GM13976 (cell line): ENCODE data around the gene ESPN.
"Not testable (repeated sequence)": the region's sequence is repeated elsewhere in the genome, so short reads cannot be mapped to it uniquely, and the experiment has no call there.

Experiments
- DNase-seq: peaks from one replicate; pipeline ENCODE4 v3.0.0; 2012; ENCODE audit warnings: low spot score
- in situ Hi-C: fragments of 300-500 bp; cut with MboI; formaldehyde crosslinking; loops from one replicate; pipeline ENCODE4 v1.12.0; 2022; ENCODE audit warnings: low sequenced_read_pairs, mixed read lengths, inconsistent platforms; ENCODE audit not compliant: unreplicated experiment
- TF ChIP-seq, protein P1 (sequence below): IDR thresholded peaks from 2 replicates; pipeline ENCODE4 v1.5.1; 2012; ENCODE audit warnings: borderline replicate concordance, mild to moderate bottlenecking; ENCODE audit not compliant: insufficient read depth; ENCODE audit errors: extremely low read depth, missing control alignments, control extremely low read depth

Gene ESPN

DNA sequence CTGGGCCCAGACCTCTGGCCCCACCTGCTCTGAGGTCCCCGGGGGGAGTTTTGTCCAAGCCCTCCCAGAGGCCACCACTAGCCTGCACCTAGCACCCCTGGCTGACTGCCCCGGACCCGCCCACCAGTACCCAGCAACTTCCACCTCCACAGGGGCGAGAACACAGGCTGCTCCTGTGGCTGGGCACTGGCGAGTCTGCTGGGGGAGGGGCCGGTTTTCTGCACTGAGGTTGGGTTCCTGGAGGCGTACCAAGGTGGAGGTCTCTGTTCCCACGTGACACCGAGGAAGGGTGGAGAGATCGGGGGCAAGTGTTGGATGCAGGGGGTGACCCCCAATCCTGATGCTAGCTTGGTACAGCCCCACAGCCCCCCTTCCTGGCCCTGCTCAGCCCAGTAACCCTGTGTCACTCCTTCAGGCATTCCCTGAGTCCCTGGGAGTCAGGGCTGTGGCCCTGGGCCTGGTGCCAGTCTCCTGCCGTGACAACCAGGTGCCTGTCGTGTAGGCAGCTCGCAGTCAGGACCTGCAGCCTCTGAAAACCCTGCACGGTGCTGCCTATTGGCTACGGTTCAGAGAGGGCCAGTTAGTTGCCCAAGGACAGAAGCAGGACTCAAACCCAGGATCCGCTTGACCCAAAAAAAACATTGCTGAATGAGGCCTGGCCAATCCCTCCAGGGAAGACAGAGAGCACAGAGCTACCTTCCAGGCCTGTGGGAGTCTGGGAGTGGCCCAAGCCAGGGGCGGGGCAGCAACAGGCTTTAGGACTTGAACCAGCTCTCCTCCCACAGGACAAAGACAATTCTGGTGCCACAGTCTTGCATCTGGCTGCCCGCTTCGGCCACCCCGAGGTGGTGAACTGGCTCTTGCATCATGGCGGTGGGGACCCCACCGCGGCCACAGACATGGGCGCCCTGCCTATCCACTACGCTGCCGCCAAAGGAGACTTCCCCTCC lies 3.1 kb downstream of the ESPN start:
- no peak for DNase-seq
- TF ChIP-seq, protein P1, sequence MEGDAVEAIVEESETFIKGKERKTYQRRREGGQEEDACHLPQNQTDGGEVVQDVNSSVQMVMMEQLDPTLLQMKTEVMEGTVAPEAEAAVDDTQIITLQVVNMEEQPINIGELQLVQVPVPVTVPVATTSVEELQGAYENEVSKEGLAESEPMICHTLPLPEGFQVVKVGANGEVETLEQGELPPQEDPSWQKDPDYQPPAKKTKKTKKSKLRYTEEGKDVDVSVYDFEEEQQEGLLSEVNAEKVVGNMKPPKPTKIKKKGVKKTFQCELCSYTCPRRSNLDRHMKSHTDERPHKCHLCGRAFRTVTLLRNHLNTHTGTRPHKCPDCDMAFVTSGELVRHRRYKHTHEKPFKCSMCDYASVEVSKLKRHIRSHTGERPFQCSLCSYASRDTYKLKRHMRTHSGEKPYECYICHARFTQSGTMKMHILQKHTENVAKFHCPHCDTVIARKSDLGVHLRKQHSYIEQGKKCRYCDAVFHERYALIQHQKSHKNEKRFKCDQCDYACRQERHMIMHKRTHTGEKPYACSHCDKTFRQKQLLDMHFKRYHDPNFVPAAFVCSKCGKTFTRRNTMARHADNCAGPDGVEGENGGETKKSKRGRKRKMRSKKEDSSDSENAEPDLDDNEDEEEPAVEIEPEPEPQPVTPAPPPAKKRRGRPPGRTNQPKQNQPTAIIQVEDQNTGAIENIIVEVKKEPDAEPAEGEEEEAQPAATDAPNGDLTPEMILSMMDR: no peak
- in situ Hi-C loops: no loop called here

GRCh38 chr1:6428453-6428852 lies 3.9 kb downstream of the ESPN start:
- DNase-seq, in situ Hi-C loops: not testable (repeated sequence)

GRCh38 chr1:6429660-6430411 lies 5.3 kb downstream of the ESPN start:
- DNase-seq, in situ Hi-C loops: not testable (repeated sequence)

GRCh38 chr1:6431645-6432579 lies 7.3 kb downstream of the ESPN start:
- in situ Hi-C loops: not testable (repeated sequence)

GRCh38 chr1:6434186-6434585 lies 9.6 kb downstream of the ESPN start:
- TF ChIP-seq, protein P1: no peak
- DNase-seq: no peak
- in situ Hi-C loops: no loop called here

More at GRCh38 chr1:6431645-6432579, 7.3 kb downstream of the ESPN start:
- DNase-seq: not testable (repeated sequence)

DNA sequence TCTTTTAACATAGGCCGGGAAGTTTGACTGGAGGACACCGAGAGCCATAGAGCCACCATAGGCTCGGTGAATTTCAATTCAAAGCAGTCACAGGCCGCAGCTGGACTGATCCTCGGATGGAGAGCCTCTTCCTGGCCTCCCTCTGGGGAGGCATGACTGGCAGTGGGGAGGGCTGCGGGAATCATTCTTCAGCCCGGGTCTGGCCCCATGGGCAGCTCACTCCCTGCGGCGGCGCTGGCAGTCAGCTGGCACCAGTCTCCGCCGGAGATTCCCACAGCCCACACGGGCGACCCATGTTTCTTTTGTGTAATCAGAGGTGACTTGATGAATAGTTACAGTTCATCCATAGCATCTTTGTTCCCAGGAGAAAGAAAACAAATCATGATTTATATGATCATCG lies 10.6 kb downstream of the ESPN start:
- DNase-seq: no peak
- in situ Hi-C loops: no loop called here
- TF ChIP-seq, protein P1: no peak

GRCh38 chr1:6435547-6435946 lies 11.0 kb downstream of the ESPN start:
- no peak for DNase-seq
- in situ Hi-C loops: no loop called here
- TF ChIP-seq, protein P1: no peak

DNA sequence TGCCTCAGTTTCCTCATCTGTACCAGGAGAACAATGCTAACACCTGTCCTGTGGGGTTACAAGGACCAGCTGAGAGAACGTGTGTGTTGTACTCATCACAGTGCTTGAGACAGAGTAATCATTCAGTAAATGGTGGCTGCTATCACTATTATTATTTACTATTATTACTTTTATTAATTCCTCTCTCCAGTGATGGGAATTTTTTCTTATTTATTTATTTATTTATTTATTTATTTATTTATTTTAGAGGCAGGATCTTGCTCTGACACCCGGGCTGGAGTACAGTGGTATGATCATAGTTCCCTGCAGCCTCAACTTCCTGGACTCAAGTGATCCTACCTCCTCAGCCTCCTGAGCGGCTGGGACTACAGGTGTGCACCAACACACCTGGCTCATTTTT lies 11.7 kb downstream of the ESPN start:
- in situ Hi-C loops, DNase-seq: not testable (repeated sequence)

DNA sequence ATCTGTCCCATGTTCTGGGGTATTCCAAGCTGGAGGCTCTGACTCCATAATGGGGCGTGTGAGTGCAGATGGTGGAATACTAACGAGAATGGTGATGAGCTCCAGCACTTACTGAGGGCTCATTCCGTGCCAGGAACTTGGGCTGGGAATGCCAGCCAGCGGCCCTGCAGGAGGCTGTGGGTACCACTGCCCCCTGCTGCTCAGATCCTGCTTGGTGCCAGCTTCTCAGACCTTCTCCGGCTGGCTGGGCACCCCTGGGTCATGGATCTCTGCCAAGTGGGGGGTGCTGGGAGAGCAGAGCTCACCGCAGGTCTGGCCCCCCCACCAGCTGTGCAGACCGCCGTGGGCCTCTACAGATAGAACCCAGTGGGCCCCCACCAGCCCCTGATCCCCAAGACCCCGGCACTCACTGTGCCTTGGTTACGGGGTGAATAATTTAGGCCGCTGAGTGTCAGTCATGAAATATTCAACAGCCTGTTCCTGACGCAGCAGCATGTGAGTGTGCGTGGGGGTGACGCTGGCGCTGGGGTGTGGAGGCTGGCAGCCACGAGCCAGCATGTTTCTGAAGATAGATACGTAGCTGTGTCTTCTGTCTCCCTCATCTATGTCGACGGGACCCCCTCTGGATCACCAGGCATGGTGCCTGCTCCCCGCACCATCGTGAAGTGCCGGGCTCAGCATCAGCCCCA lies 12.6 kb downstream of the ESPN start:
- DNase-seq, in situ Hi-C loops: not testable (repeated sequence)
